Measurements from ENCODE around the gene SCN2B. TPM values are rescaled to one million over a fixed set of nuclear protein-coding genes. Genes with fewer than 3 reads are reported as not detected.
A peak's percentile ranks its signal among the peaks of the same experiment; 100 is the strongest.
"Not testable (repeated sequence)": the region's sequence is repeated elsewhere in the genome, so short reads cannot be mapped to it uniquely, and the experiment has no call there.

The SCN2B gene
- total RNA-seq, 1 donor from 2014 or later = 2.8 TPM

DNA sequence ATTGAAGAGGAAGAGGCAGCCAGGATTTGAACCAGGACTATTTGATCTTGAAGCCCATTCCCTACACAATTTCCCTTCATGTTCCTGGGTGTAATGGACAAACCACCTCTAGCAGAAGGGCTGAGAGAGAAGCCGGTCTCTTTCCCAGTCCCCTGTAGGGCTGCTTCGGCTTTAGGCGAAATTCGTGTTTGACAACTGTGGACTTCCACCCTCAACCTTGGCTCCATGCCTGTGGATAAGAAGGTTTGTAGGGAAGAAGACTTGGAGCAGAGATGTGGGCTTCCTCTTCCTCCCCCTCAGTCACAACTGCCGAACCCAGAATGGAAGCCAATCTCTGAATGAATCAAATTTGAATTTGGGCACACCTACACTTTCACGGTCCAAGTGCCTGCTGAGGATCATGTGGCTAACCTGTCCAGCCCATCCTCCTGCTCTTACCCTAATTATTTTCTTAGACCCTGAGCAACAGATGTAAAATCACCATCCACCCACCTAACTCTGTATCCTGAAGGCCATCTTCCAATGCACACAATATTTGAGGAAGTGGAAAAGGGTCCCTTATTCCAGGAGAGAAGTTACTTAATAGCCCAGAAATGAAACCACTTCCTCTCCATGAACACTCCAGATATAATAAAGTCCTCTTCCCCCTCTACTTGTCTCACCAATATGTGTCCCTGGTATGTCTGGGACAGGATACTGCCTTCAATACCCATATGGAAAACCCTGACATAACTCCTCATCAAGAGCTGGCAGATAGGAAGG, 10.1 kb upstream of the SCN2B start:
- Mint-ChIP-seq H3K27me3 (peaks cover 51% of the 10 kb centered on the region), H3K9me3 (no peaks in the 10 kb centered on the region), H3K4me3 (no peak overlapping the region), H3K36me3 (no peaks in the 10 kb centered on the region), H3K4me1 (ENCODE audit: unreplicated experiment) (no peaks in the 10 kb centered on the region), H3K27ac (no peak overlapping the region)
- DNase-seq (ENCODE audit: extremely low spot score, unreplicated experiment) = no peak
- no peak for TF ChIP-seq CTCF (conservative IDR thresholded peaks at IDR 0.05)

DNA sequence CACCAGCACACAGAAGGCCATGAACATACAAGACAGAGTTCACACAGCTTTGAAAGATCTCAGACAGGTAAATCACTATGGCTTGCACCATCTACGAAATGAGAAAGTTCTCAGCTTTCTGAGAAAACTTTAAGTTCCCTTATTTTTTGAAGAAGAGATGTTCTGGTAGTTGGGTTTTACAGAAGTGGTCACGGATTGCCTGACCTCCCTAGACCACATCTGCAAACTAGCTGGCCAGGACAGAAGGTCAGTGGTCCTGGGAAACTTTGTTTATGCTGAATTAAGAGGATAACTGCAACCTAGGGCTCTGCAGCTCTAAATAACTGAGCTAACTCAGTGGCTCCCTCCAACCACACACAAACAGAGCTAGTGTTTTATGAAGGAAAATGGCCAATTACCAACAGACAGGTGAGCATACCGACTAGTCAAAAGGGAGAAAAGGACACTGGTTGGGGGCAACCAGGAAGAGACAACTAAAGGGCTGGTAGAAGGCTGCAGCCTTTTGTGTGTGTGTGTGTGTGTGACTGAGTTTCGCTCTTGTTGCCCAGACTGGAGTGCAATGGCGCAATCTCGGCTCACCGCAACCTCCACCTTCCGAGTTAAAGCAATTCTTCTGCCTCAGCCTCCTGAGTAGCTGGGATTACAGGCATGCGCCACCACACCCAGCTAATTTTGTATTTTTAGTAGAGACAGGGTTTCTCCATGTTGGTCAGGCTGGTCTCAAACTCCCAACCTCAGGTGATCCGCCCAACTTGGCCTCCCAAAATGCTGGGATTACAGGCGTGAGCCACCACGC, 8.5 kb upstream of the SCN2B start:
- H3K27ac Mint-ChIP-seq = no peak overlapping the region

GRCh38 chr11:118183691-118184090, 7.3 kb upstream of the SCN2B start:
- H3K4me1 Mint-ChIP-seq (ENCODE audit: unreplicated experiment); H3K9me3 Mint-ChIP-seq; H3K36me3 Mint-ChIP-seq; H3K27ac Mint-ChIP-seq; DNase-seq (ENCODE audit: extremely low spot score, unreplicated experiment); H3K4me3 Mint-ChIP-seq: not testable (repeated sequence)
- H3K27me3 Mint-ChIP-seq = peaks cover 37% of the 10 kb centered on the region

More for the DNA sequence above, 8.5 kb upstream of the SCN2B start:
- TF ChIP-seq CTCF (conservative IDR thresholded peaks at IDR 0.05) = no peak
- H3K4me3 Mint-ChIP-seq = no peak overlapping the region
- peaks cover 46% of the 10 kb centered on the region for H3K27me3 Mint-ChIP-seq
- DNase-seq (ENCODE audit: extremely low spot score, unreplicated experiment) = no peak
- H3K9me3 Mint-ChIP-seq = no peaks in the 10 kb centered on the region
- peaks cover 6% of the 10 kb centered on the region for H3K4me1 Mint-ChIP-seq (ENCODE audit: unreplicated experiment)
- no peaks in the 10 kb centered on the region for H3K36me3 Mint-ChIP-seq

- Mint-ChIP-seq H3K4me1 (ENCODE audit: unreplicated experiment) (peaks cover 18% of the 10 kb centered on the region), H3K4me3 (no peak overlapping the region), H3K36me3 (no peaks in the 10 kb centered on the region), H3K9me3 (no peaks in the 10 kb centered on the region), H3K27ac (no peak overlapping the region), H3K27me3 (peaks cover 32% of the 10 kb centered on the region)
- DNase-seq (ENCODE audit: extremely low spot score, unreplicated experiment) = no peak
- no peak for TF ChIP-seq CTCF (conservative IDR thresholded peaks at IDR 0.05)
These were observed 3.9 kb upstream of the SCN2B start for GRCh38 chr11:118180300-118180703.

DNA sequence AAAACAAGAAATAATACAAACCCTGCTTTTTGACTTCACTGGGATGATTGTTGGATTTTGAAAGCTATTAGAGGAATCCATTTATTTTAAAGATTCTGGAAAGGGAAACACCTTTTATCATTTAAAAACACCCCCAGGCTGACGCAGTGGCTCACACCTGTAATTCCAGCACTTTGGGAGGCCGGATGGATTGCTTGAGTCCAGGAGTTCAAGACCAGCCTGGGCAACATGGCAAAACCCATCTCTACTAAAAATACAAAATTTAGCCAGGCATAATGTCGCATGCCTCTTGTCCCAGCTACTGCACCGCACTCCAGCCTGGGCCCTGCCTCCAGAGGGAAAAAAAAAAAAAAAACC, 317 bp upstream of the SCN2B start:
- Mint-ChIP-seq H3K27ac (no peak overlapping the region), H3K4me3 (peak overlapping the region; percentile 87), H3K36me3 (no peaks in the 10 kb centered on the region), H3K9me3 (no peaks in the 10 kb centered on the region), H3K4me1 (ENCODE audit: unreplicated experiment) (peaks cover 29% of the 10 kb centered on the region), H3K27me3 (peaks cover 44% of the 10 kb centered on the region)
- TF ChIP-seq CTCF (conservative IDR thresholded peaks at IDR 0.05) = no peak
- DNase-seq (ENCODE audit: extremely low spot score, unreplicated experiment) = no peak

Data from type B pancreatic cell (in vitro differentiated cells).